HG03354 (cell line): ENCODE measurements around the gene NRP2.
A peak's percentile ranks its signal among the peaks of the same experiment; 100 is the strongest.

Experiments used
- ATAC-seq: cut with Tn5 transposase; IDR thresholded peaks from one replicate; pipeline ENCODE4 v1.9.1; 2021; ENCODE audit warnings: mild to moderate bottlenecking; ENCODE audit not compliant: unreplicated experiment, poor library complexity, severe bottlenecking

NRP2 gene

GRCh38 chr2:205764270-205764746 lies 82.0 kb downstream of the NRP2 start:
- no peak for ATAC-seq

DNA sequence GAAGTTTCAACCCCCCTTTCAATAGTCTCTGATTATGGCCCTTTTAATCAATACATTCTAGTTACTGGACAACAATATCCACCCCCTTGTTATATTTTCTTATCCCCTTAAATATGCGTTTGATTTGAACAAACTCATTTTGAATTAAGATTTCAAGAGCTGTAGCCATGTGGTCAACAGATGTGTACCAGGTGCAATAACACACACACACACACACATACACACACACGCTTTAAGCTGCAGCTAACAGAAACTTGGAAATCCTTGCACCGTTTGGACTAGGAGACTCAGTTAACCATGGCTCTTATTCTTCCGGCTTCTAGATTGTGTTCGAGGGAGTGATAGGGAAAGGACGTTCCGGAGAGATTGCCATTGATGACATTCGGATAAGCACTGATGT lies 82.8 kb downstream of the NRP2 start:
- ATAC-seq: no peak

DNA sequence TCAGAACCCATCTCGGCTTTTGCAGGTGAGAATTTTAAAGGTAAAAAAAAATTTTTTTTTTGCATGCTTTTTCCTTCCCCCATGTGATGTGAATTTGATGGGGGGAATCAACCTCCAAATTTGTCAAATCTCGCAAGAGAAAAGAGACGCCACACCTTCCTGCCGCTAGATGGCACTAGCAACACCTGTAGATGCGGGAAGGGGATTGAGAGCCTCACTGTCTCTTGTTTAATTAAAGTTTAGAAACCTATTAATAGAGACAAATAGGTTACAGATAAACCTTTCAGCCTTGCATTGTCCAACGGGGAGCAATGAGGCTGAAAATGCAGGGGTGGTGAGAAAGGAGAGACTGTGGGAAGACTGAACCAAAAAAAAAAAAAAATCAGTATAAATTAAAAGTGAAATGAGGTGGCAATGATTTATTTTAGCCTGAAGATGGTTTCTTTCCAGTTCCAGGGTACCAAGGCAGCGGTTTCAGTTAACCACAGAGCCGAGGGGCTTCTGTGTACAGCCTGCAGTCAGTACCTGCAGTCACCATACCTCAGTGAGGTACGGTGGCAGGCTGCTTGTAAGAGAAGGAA lies 84.6 kb downstream of the NRP2 start:
- ATAC-seq: peak; percentile 68

GRCh38 chr2:205767617-205768016 lies 85.3 kb downstream of the NRP2 start:
- ATAC-seq: no peak

GRCh38 chr2:205768341-205768740 lies 86.0 kb downstream of the NRP2 start:
- no peak for ATAC-seq

DNA sequence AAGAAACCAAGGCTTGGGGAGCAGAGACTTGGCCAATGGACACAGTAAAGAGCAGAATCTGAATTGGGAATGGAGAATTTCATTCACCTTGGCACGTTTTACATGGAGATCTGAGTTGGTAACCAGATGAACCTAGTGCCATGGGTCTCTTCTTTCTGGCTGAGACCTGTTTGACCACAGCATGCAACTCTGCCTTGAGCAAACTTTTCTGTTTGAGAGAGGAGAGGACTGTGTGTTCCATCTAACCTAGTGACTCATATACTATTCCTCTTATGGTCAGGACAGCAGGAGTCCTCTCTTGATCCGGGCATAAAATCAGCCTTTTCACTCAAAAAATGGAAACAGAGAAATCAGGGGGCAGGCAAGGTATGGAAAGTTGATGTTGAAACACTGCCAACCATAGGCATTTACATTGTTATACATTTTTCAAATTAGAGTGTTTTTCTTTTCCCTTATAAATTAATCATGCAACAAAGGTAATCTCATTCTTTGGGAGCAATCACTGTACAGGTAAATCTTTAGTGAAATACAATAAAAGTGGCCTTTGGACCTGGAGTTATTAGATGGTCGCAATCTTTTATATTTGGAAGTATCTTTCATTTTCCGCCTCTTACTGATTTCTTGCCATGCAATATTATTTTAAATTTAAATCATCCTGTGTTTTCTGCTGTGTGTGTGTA lies 86.7 kb downstream of the NRP2 start:
- ATAC-seq: no peak

GRCh38 chr2:205769495-205769850 lies 87.2 kb downstream of the NRP2 start:
- ATAC-seq: no peak

DNA sequence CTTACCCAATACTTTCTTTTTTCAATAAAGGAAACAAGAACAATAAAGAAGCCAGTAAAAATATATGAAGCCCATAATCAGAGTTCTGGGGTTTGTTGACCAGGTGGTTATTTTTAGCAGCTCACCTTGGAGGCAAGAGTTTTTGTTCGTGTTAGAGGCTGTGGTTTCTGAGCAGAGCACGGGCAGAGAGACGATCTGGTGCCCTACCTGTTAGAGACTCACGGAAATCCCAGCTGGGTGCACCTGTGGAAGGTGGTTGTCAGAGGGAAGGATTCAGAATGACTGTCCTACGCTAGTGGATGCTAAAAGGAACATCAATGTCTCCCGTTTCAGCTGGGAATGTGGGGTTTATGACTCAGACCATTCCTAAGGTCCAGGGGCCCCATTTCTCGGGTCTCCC lies 87.6 kb downstream of the NRP2 start:
- ATAC-seq: no peak

DNA sequence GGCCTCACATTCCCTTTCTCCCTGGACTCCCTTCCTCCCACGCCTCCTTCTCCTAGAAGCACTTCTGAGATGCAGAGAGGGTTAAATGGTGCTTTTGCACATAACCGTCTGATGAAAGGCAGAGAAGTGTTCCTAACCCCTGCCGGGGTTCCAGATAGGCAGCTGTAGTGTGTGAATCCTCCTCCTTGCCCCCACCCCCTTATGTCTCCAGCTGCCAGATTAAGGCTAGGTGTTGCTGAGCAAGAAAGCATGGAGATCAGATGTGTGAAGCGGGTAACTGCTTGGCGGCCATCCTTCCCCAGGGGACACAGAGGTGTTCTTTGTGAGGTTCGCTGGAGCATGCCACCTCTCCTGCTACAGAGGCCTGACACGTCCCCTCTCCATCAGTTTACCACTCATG lies 88.3 kb downstream of the NRP2 start:
- ATAC-seq: no peak

DNA sequence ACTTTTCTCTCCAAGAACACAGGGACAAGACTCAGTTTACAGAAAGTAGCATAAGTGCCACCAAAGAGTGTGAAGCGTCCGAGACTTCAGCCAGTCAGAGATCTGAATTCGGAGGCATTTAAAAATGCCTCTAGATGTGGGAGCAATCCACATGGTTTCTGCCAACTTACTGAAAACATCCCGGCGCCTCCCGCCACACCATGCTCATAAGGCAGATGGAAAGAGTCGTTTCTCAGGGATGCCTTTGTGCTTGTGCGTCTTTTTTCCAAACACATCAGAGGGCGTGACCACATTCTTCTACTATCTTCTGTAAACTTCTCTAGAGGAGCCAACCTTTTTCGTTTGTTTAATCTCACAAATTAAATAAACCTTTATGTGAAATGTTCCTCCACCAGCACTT lies 88.7 kb downstream of the NRP2 start:
- no peak for ATAC-seq

- ATAC-seq: no peak
Observed at GRCh38 chr2:205771666-205772065, 89.4 kb downstream of the NRP2 start.

DNA sequence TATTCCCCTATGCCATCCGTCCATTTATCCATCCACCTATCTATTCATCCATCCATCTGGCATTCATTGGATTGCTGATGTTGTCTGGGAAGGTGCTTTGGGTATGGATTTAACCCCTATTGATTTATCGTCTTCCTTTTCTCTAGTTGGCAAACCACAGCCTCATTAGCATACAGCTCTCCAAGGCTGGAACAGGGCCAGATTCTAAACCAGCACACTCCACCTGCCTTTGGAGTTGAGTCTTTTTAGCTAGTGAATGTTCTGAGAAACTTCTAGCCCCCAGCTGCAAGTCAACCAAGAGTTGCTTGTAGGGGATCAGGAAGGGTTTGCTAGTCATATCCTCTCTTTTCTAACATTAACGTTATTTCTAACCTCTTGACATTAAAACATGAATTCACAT lies 90.7 kb downstream of the NRP2 start:
- ATAC-seq: no peak

DNA sequence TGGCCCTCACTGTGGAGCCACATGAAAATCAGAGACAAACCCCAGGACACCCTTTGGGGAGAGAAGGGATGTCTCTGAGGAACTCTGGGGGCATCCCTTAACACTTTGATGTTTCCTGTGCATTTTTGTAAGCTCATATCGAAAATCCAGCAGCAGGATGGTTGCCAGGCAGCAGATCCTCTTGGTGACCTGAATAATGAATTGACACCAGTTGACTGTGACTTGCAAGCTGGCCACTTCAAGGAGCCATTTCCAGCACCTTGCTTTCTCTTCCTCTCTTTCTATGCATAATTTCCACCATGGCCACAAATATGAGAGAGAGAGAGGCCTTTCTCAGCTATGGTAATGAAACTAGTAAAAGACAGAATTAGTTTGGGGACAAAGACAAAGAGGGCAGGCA lies 91.7 kb downstream of the NRP2 start:
- ATAC-seq: no peak

GRCh38 chr2:205775097-205775877 lies 93.0 kb downstream of the NRP2 start:
- ATAC-seq: peak; percentile 70

GRCh38 chr2:205776139-205776538 lies 93.8 kb downstream of the NRP2 start:
- ATAC-seq: peak; percentile 51

DNA sequence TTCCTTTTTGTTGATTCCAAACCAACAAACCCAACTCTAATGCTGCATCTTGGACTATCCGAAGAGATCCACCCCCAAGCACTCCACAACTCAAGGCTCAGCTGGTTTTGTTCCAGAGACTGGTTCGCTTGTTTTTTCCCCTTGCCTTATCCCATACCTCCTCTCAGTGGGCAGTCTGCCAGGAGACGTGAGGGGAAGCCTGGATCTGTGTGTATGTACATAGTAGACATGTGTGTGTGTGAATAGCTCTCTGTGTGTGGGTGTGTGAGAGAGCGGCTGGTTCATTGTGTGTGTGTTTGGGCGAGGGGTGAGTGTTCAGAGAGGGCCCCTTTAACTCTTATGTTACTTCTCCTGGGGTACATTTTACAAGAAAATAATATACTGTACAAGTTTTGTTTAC lies 94.4 kb downstream of the NRP2 start:
- ATAC-seq: no peak

DNA sequence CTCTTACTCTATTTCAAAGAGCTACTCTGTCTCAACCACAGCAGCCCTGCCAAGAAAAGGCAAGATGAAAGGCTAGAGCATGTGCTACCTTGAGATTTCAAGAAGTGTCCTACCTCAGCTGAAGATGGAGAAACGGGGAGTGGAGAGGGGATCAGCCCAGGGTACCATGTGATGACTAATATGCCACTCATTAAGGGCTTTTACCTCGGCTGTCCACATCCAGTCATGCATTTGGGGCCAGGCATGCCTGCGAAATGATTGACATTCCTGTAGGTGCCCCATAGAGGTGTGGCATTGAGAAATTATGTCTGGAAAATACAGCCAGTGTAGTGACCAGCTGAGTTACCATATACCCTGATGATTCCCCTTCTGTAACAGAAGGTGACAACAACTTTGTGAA lies 96.1 kb downstream of the NRP2 start:
- ATAC-seq: no peak

GRCh38 chr2:205780645-205781044 lies 98.3 kb downstream of the NRP2 start:
- ATAC-seq: no peak

- ATAC-seq: no peak
Observed at GRCh38 chr2:205781244-205781931, 99.1 kb downstream of the NRP2 start.

DNA sequence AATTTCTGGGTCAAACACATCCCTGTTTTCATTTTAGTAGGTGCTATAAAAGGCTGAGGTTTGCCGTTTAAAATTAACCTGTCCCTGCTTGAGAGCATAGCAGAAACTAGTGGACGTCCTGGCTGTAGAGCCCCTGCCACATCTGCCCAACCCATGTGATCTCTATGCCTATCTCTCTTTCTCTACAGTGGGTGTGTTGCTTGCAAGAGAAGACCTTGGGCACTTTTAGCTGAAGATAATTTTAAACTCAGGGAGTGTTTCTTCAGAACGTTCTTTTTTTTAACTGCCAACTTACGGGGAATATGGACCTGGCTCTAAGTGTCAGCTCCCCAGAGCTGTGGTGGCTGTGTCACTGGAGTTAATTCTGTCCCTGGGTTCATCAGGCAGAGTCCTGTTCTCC lies 100.6 kb downstream of the NRP2 start:
- ATAC-seq: no peak
